Transverse colon (tissue), 4 donors: ENCODE measurements around the gene RGS6. TPM values are rescaled to one million over a fixed set of nuclear protein-coding genes. Genes with fewer than 3 reads are reported as not detected.

Experiments
- DNase-seq: peaks from one replicate; pipeline ENCODE4 v3.0.0-alpha.2; 2019
- H3K27ac ChIP-seq, 4 donors: fragments of 200-600 bp; sonication (generic); 2 replicates each; pipeline ENCODE4 v1.5.1; 2016 to 2018; ENCODE audit warnings: inconsistent platforms in 4 of 4
- H3K27me3 ChIP-seq: fragments of 200-600 bp; sonication (generic); 2 replicates; pipeline ENCODE4 v1.5.1; 2017; ENCODE audit warnings: inconsistent platforms
- H3K36me3 ChIP-seq, 4 donors: fragments of 200-600 bp; sonication (generic); 2 replicates each; pipeline ENCODE4 v1.5.1; 2017 to 2019; ENCODE audit warnings: inconsistent platforms in 4 of 4
- H3K4me1 ChIP-seq, 4 donors: fragments of 200-600 bp; sonication (generic); 2 replicates each; pipeline ENCODE4 v1.5.1; 2017 to 2020; ENCODE audit warnings: inconsistent platforms in 4 of 4
- H3K4me3 ChIP-seq, 4 donors: fragments of 200-600 bp; sonication (generic); 1 replicate in 1 of 4; 2 replicates in 3 of 4; pipeline versions ENCODE4 v1.5.1 to v1.6.1; 2017 to 2019; ENCODE audit warnings: inconsistent platforms in 4 of 4
- H3K9me3 ChIP-seq, 2 donors: fragments of 200-600 bp; sonication (generic); 2 replicates each; pipeline ENCODE4 v1.5.1; 2017 to 2019; ENCODE audit warnings: inconsistent platforms in 2 of 2
- CTCF ChIP-seq, 5 experiments: fragments of 200-600 bp in 3 of 5; fragments of 450-650 bp in 2 of 5; sonication (generic) in 3 of 5; IDR thresholded peaks; 1 replicate in 2 of 5; 2 replicates in 3 of 5; pipeline ENCODE4 v1.5.1; 2016 to 2017; ENCODE audit warnings: antibody characterized with exemption in 5 of 5, inconsistent platforms in 3 of 5, mild to moderate bottlenecking in 2 of 5, moderate library complexity in 1 of 5
- EP300 ChIP-seq: sonication (generic); formaldehyde crosslinking; IDR thresholded peaks from one replicate; pipeline ENCODE4 v1.6.1; 2017; ENCODE audit warnings: antibody characterized with exemption, low read depth
- POLR2A ChIP-seq: fragments of 450-650 bp; IDR thresholded peaks from one replicate; pipeline ENCODE4 v1.6.1; 2016; ENCODE audit warnings: antibody characterized with exemption, mild to moderate bottlenecking, moderate library complexity
- POLR2AphosphoS5 ChIP-seq, 3 donors: sonication (generic); formaldehyde crosslinking; IDR thresholded peaks; one replicate each; pipeline ENCODE4 v1.6.1; 2016; ENCODE audit warnings: antibody characterized with exemption in 3 of 3
- WGBS, 2 donors: methylation state at CpG; one replicate each; pipeline ENCODE4 v1.1.5; 2018; ENCODE audit warnings: low coverage in 1 of 2; 5-methylcytosine and 5-hydroxymethylcytosine counted together
- in situ Hi-C, 4 donors: fragments of 200-750 bp; cut with MboI; loops; one replicate each; pipeline versions ENCODE4 v1.15.0 to v1.15.1; 2017; ENCODE audit warnings: low sequenced_read_pairs in 3 of 4, low pct_ligation_motif_present in 1 of 4, low pct_unique_long_range_greater_than_20kb in 1 of 4
- intact Hi-C: fragments of 100-400 bp; cut with DNase I; formaldehyde crosslinking; loops from one replicate; pipeline ENCODE4 v1.15.1; 2023; ENCODE audit warnings: low total_unique reads
- total RNA-seq, 4 donors: library from RNA; depleted of rRNA; stranded (reverse); fragments of >200 nt; gene quantifications; one replicate each; pipeline ENCODE4 v1.1.0, GENCODE V29; 2016

Gene RGS6
- total RNA-seq, 4 donors from 2014 or later, result 0.41 to 0.48 TPM; not detected in 2

GRCh38 chr14:72559202-72559601, 627.0 kb downstream of the RGS6 start:
- in situ Hi-C loops, result no loop called here

GRCh38 chr14:72559669-72560255, 627.5 kb downstream of the RGS6 start:
- Histone ChIP-seq H3K36me3 (no peaks in the 10 kb centered on the region), H3K4me3 (no peak overlapping the region), H3K9me3 (no peaks in the 10 kb centered on the region), H3K27ac (no peak overlapping the region), H3K4me1 (no peaks in the 10 kb centered on the region), H3K27me3 (no peaks in the 10 kb centered on the region)
- no peak for DNase-seq
- in situ Hi-C loops, result no loop called here
- TF ChIP-seq CTCF (IDR thresholded peaks at IDR 0.05) (no peak), POLR2A (no peak)
- WGBS, 2 donors, result 83 to 91% methylated on average over 2 to 6 of the region's 6 CpGs
- intact Hi-C loops, result no loop called here

More at GRCh38 chr14:72559202-72559601, 627.0 kb downstream of the RGS6 start:
- WGBS, 2 donors, result 76 to 80% methylated on average over 1 to 11 of the region's 11 CpGs
- H3K4me3 ChIP-seq, result no peak overlapping the region
- no peak overlapping the region for H3K27ac ChIP-seq
- no peaks in the 10 kb centered on the region for H3K36me3 ChIP-seq
- H3K27me3 ChIP-seq, result no peaks in the 10 kb centered on the region
- H3K4me1 ChIP-seq, result no peaks in the 10 kb centered on the region
- intact Hi-C loops, result no loop called here
- H3K9me3 ChIP-seq, result no peaks in the 10 kb centered on the region
- no peak for TF ChIP-seq CTCF (IDR thresholded peaks at IDR 0.05)
- no peak for TF ChIP-seq POLR2AphosphoS5 (IDR thresholded peaks at IDR 0.05)
- no peak for DNase-seq

GRCh38 chr14:72560331-72560730, 628.1 kb downstream of the RGS6 start:
- in situ Hi-C loops, result no loop called here

GRCh38 chr14:72560889-72561493, 628.8 kb downstream of the RGS6 start:
- DNase-seq, result no peak
- in situ Hi-C loops, result no loop called here
- Histone ChIP-seq H3K36me3 (no peaks in the 10 kb centered on the region), H3K27ac (no peak overlapping the region), H3K9me3 (no peaks in the 10 kb centered on the region), H3K27me3 (no peaks in the 10 kb centered on the region), H3K4me1 (no peaks in the 10 kb centered on the region), H3K4me3 (no peak overlapping the region)
- intact Hi-C loops, result no loop called here
- WGBS, 2 donors, result 92 to 93% methylated on average over 2 to 12 of the region's 12 CpGs
- TF ChIP-seq CTCF (IDR thresholded peaks at IDR 0.05) (no peak), EP300 (no peak), POLR2A (no peak), POLR2AphosphoS5 (IDR thresholded peaks at IDR 0.05) (no peak)

More at GRCh38 chr14:72560331-72560730, 628.1 kb downstream of the RGS6 start:
- H3K27me3 ChIP-seq, result no peaks in the 10 kb centered on the region
- H3K4me3 ChIP-seq, result no peak overlapping the region
- no peaks in the 10 kb centered on the region for H3K36me3 ChIP-seq
- no peak for DNase-seq
- WGBS, 2 donors, result 49 to 73% methylated on average over 4 to 5 of the region's 5 CpGs
- intact Hi-C loops, result no loop called here
- TF ChIP-seq CTCF (IDR thresholded peaks at IDR 0.05) (no peak), POLR2AphosphoS5 (IDR thresholded peaks at IDR 0.05) (no peak), EP300 (no peak), POLR2A (no peak)
- H3K4me1 ChIP-seq, result no peaks in the 10 kb centered on the region
- no peaks in the 10 kb centered on the region for H3K9me3 ChIP-seq
- no peak overlapping the region for H3K27ac ChIP-seq
